HepG2 (cell line): ENCODE results near the gene TMX2. TPM values are rescaled to one million over a fixed set of nuclear protein-coding genes. Genes with fewer than 3 reads are reported as not detected.
A peak's percentile ranks its signal among the peaks of the same experiment; 100 is the strongest.

Experiments used
- ATAC-seq: fragments of 200-7000 bp; cut with Tn5 transposase; 3 replicates; pipeline ENCODE4 v1.9.1; 2020; ENCODE audit warnings: mild to moderate bottlenecking, moderate library complexity
- BruUV-seq: library from RNA; stranded (reverse); fragments of 400-500 nt; replicated peaks from 2 replicates; lab custom pipeline; 2021; lab: Mats Ljungman, UMichigan
- CTCF ChIA-PET: fragments of 300-600 bp; formaldehyde crosslinking; extraction: SDS; loops from one replicate; lab custom pipeline; 2021; ENCODE audit warnings: low total read pairs, inconsistent platforms, low intra/inter-chr PET ratio; lab: Yijun Ruan, JAX
- POLR2A ChIA-PET: fragments of 350-600 bp; sonication (Branson Sonifier 250); formaldehyde crosslinking; loops from one replicate; lab custom pipeline; 2020; ENCODE audit warnings: antibody characterized with exemption, inconsistent platforms; lab: Yijun Ruan, JAX
- DNase-seq: peaks from one replicate; pipeline ENCODE4 v3.0.0-alpha.2; 2015; ENCODE audit warnings: low spot score
- FAIRE-seq: peaks from 3 replicates; lab custom pipeline; 2011; peaks lifted over from hg19 to GRCh38; lab: Jason Lieb, UNC
- H2AFZ ChIP-seq: one replicate; pipeline ENCODE4 v1.6.1; 2011; ENCODE audit warnings: low read length, inconsistent platforms
- H3K27ac ChIP-seq: fragments of 300-600 bp; 3 replicates; pipeline ENCODE4 v1.8.0; 2011; ENCODE audit warnings: mixed run types, mild to moderate bottlenecking, mixed read lengths, low read length, inconsistent platforms; ENCODE audit not compliant: insufficient read depth; ENCODE audit errors: extremely low read length
- H3K27me3 ChIP-seq, 2 experiments: fragments of 200-600 bp in 1 of 2; 2 replicates in 1 of 2; 3 replicates in 1 of 2; pipeline versions ENCODE4 v1.6.0 to v1.8.0; 2011; ENCODE audit warnings: low read length in 2 of 2, mild to moderate bottlenecking in 2 of 2, moderate library complexity in 2 of 2, inconsistent platforms in 1 of 2; ENCODE audit not compliant: insufficient read depth in 2 of 2, control insufficient read depth in 1 of 2
- H3K36me3 ChIP-seq, 2 experiments: fragments of 200-600 bp in 1 of 2; replicated peaks in 1 of 2; 2 replicates in 1 of 2; 3 replicates in 1 of 2; pipeline versions ENCODE4 v1.5.1 to v1.8.0; 2011; ENCODE audit warnings: low read length in 2 of 2, inconsistent platforms in 1 of 2; ENCODE audit not compliant: insufficient read depth in 2 of 2, control insufficient read depth in 1 of 2
- H3K4me1 ChIP-seq: 2 replicates; pipeline ENCODE4 v1.5.1; 2012; ENCODE audit warnings: low read length, inconsistent platforms; ENCODE audit not compliant: insufficient read depth
- H3K4me2 ChIP-seq: 2 replicates; pipeline ENCODE4 v1.6.0; 2011; ENCODE audit warnings: low read depth, low read length, inconsistent platforms
- H3K4me3 ChIP-seq, 3 experiments: fragments of 200-600 bp in 1 of 3; sonication (generic), shearing (Covaris generic) in 1 of 3; replicated peaks in 1 of 3; 2 replicates each; pipeline ENCODE4 v1.5.1; 2011 to 2016; ENCODE audit warnings: low read length in 3 of 3, inconsistent platforms in 2 of 3, low read depth in 2 of 3, mild to moderate bottlenecking in 2 of 3, control low read depth in 1 of 3, mixed read lengths in 1 of 3; ENCODE audit not compliant: insufficient read depth in 1 of 3
- H3K79me2 ChIP-seq: one replicate; pipeline ENCODE4 v1.6.1; 2011; ENCODE audit warnings: low read length, inconsistent platforms; ENCODE audit not compliant: insufficient read depth
- H3K9ac ChIP-seq: 2 replicates; pipeline ENCODE4 v1.6.0; 2011; ENCODE audit warnings: mild to moderate bottlenecking, low read depth, low read length, inconsistent platforms; ENCODE audit not compliant: insufficient read depth
- H3K9me3 ChIP-seq: 2 replicates; pipeline ENCODE4 v1.5.1; 2012; ENCODE audit warnings: mild to moderate bottlenecking, low read length
- H4K20me1 ChIP-seq: 2 replicates; pipeline ENCODE4 v1.6.0; 2011; ENCODE audit warnings: inconsistent platforms, mild to moderate bottlenecking, low read length, moderate library complexity; ENCODE audit not compliant: insufficient read depth
- ATM ChIP-seq: fragments of 450-650 bp; IDR thresholded peaks from 2 replicates; pipeline ENCODE4 v1.7.1; 2017; ENCODE audit warnings: mild to moderate bottlenecking, borderline replicate concordance
- HBP1 ChIP-seq: IDR thresholded peaks from 2 replicates; pipeline ENCODE4 v1.6.1; 2016; ENCODE audit warnings: low read depth, control low read depth
- LCORL ChIP-seq, 2 experiments: fragments of 450-650 bp in 1 of 2; sonication (generic) in 1 of 2; formaldehyde crosslinking in 1 of 2; IDR thresholded peaks; 2 replicates each; pipeline versions ENCODE4 v1.5.0 to v1.6.1; 2017 to 2020; ENCODE audit warnings: antibody characterized with exemption in 1 of 2, missing genetic modification reagents in 1 of 2
- NONO ChIP-seq, 2 experiments: fragments of 450-650 bp in 1 of 2; sonication (generic) in 1 of 2; formaldehyde crosslinking in 1 of 2; IDR thresholded peaks in 1 of 2; conservative IDR thresholded peaks in 1 of 2; 2 replicates each; pipeline versions ENCODE4 v1.6.1 to v1.8.0; 2017 to 2022; ENCODE audit warnings: mild to moderate bottlenecking in 1 of 2, missing genetic modification reagents in 1 of 2, moderate library complexity in 1 of 2
- SIN3A ChIP-seq: IDR thresholded peaks from 2 replicates; pipeline ENCODE4 v1.6.1; 2011; ENCODE audit warnings: low read depth, mild to moderate bottlenecking, control low read depth, low read length, borderline replicate concordance
- ZBTB38 ChIP-seq: sonication (generic); formaldehyde crosslinking; IDR thresholded peaks from 2 replicates; pipeline ENCODE4 v1.5.1; 2020; ENCODE audit warnings: mild to moderate bottlenecking, missing genetic modification reagents
- ZNF263 ChIP-seq: sonication (generic); formaldehyde crosslinking; IDR thresholded peaks from 2 replicates; pipeline ENCODE4 v1.4.0; 2020; ENCODE audit warnings: missing genetic modification reagents
- ZNF839 ChIP-seq: sonication (generic); formaldehyde crosslinking; IDR thresholded peaks from 2 replicates; pipeline ENCODE4 v1.4.0; 2020; ENCODE audit warnings: missing genetic modification reagents, mild to moderate bottlenecking, borderline replicate concordance
- ZSCAN30 ChIP-seq: sonication (generic); formaldehyde crosslinking; IDR thresholded peaks from 2 replicates; pipeline ENCODE4 v1.5.0; 2020; ENCODE audit warnings: mild to moderate bottlenecking, missing genetic modification reagents
- WGBS: methylation state at CpG from one replicate; pipeline ENCODE4 v1.1.6; 2017; ENCODE audit warnings: low lambda C conversion rate; 5-methylcytosine and 5-hydroxymethylcytosine counted together
- in situ Hi-C: cut with HindIII; loops from 2 replicates; pipeline ENCODE4 v1.10.0; 2017; ENCODE audit warnings: low pct_unique_long_range_greater_than_20kb; ENCODE audit not compliant: extremely low pct_ligation_motif_present
- intact Hi-C: fragments of 100-400 bp; cut with micrococcal nuclease; formaldehyde crosslinking; loops from one replicate; pipeline ENCODE4 v1.10.0; 2022; ENCODE audit not compliant: unreplicated experiment
- polyA plus RNA-seq, 8 experiments: library from polyadenylated mRNA; depleted of rRNA in 3 of 8; stranded (reverse) in 7 of 8; unstranded in 1 of 8; fragments of >200 nt; fragmentation: Illumina TruSeq in 4 of 8; extraction: Trizol in 4 of 8; gene quantifications; 2 replicates each; pipeline versions ENCODE4 v1.2.1 to v1.2.3, GENCODE V29; 2011 to 2016; ENCODE audit warnings: low read depth in 4 of 8, missing spikeins in 1 of 8, mixed read lengths in 1 of 8; ENCODE audit not compliant: insufficient read depth in 1 of 8
- total RNA-seq, 5 experiments: library from RNA; depleted of rRNA; stranded (reverse); fragments of >200 nt; fragmentation: Illumina TruSeq; extraction: Trizol; gene quantifications; 2 replicates each; pipeline ENCODE4 v1.2.3, GENCODE V29; 2016; ENCODE audit warnings: low read depth in 1 of 5
- TF ChIP-seq, protein P1 (sequence below): sonication (generic); formaldehyde crosslinking; conservative IDR thresholded peaks from 2 replicates; pipeline ENCODE4 v1.4.0; 2020; ENCODE audit warnings: mild to moderate bottlenecking, missing genetic modification reagents, moderate library complexity
- TF ChIP-seq, protein P2 (sequence below): sonication (generic); formaldehyde crosslinking; IDR thresholded peaks from 2 replicates; pipeline ENCODE4 v1.5.0; 2020; ENCODE audit warnings: mild to moderate bottlenecking, missing genetic modification reagents, moderate library complexity
- TF ChIP-seq, protein P3 (sequence below): sonication (generic); formaldehyde crosslinking; IDR thresholded peaks from 2 replicates; pipeline ENCODE4 v1.4.0; 2020; ENCODE audit warnings: missing genetic modification reagents

Gene TMX2
- total and polyA plus RNA-seq, 2 of the 13 experiments (the other 11 are each of a cell fraction or from before 2014, with no cell fraction given): 84.5 to 129 TPM

DNA sequence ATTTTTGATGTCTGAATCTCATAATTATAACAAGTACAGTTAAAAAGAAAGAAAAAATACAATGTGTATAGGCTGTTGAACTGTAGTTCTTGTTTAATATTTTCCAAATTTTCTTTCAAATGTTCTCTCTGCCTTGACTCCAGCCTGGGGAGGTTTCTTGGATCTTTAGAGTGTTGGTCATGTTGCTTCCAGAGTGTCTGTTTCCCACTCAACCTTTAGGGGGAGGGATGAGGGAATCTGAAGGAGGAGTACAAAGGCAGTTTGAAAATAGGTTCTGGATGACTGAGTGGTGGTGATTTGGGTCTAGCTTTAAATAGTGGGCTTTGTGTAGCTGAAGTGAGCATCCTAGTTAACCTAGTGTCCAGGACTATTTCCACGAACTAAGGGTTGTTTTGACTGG lies 51.2 kb downstream of the TMX2 start:
- H3K36me3 ChIP-seq: peaks cover 0 to 6% of the 10 kb centered on the region in 2 experiments; a peak in 2 of 5 replicates
- FAIRE-seq: no peak
- no TSS peak for BruUV-seq
- POLR2A ChIA-PET: interaction anchor here (0.6 to 10.3 kb wide), 4 partner anchors 13 to 304 kb away, joined by 3 to 215 read pairs (median 44); partner anchors contain the start of gene RTN4RL2
- H3K27me3 ChIP-seq: no peaks in the 10 kb centered on the region; a peak in 1 of 5 replicates
- CTCF ChIA-PET: interaction anchor here (1.6 kb wide), 1 partner anchor 37 kb away, joined by 7 read pairs; no protein-coding TSS in a partner anchor
- DNase-seq: peak; percentile 50
- H3K4me2 ChIP-seq: peak overlapping the region; percentile 87
- no peaks in the 10 kb centered on the region for H3K9me3 ChIP-seq
- H4K20me1 ChIP-seq: peaks cover 41% of the 10 kb centered on the region
- peak overlapping the region; percentile 100 for H3K9ac ChIP-seq
- peak; percentile 55 for ATAC-seq
- peaks cover 71% of the 10 kb centered on the region for H3K79me2 ChIP-seq
- 0% methylated on average over 1 of the region's 1 CpG for WGBS
- in situ Hi-C loops (loop anchor here (5.0 kb wide), 1 partner anchor 39 kb away; no protein-coding TSS in a partner anchor), intact Hi-C loops (loop anchor here (1.0 kb wide), 2 partner anchors 15 to 37 kb away; no protein-coding TSS in a partner anchor)
- H2AFZ ChIP-seq: no peak overlapping the region
- H3K4me3 ChIP-seq: peak overlapping the region; percentile 80 to 97 (median 88)
- peaks cover 48% of the 10 kb centered on the region for H3K4me1 ChIP-seq
- peak overlapping the region; percentile 99 for H3K27ac ChIP-seq
- TF ChIP-seq, protein P1, sequence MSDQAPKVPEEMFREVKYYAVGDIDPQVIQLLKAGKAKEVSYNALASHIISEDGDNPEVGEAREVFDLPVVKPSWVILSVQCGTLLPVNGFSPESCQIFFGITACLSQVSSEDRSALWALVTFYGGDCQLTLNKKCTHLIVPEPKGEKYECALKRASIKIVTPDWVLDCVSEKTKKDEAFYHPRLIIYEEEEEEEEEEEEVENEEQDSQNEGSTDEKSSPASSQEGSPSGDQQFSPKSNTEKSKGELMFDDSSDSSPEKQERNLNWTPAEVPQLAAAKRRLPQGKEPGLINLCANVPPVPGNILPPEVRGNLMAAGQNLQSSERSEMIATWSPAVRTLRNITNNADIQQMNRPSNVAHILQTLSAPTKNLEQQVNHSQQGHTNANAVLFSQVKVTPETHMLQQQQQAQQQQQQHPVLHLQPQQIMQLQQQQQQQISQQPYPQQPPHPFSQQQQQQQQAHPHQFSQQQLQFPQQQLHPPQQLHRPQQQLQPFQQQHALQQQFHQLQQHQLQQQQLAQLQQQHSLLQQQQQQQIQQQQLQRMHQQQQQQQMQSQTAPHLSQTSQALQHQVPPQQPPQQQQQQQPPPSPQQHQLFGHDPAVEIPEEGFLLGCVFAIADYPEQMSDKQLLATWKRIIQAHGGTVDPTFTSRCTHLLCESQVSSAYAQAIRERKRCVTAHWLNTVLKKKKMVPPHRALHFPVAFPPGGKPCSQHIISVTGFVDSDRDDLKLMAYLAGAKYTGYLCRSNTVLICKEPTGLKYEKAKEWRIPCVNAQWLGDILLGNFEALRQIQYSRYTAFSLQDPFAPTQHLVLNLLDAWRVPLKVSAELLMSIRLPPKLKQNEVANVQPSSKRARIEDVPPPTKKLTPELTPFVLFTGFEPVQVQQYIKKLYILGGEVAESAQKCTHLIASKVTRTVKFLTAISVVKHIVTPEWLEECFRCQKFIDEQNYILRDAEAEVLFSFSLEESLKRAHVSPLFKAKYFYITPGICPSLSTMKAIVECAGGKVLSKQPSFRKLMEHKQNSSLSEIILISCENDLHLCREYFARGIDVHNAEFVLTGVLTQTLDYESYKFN (CRISPR knock-in tag): no peak
- no peak for TF ChIP-seq ZBTB38 (CRISPR knock-in tag)
- TF ChIP-seq, protein P2, sequence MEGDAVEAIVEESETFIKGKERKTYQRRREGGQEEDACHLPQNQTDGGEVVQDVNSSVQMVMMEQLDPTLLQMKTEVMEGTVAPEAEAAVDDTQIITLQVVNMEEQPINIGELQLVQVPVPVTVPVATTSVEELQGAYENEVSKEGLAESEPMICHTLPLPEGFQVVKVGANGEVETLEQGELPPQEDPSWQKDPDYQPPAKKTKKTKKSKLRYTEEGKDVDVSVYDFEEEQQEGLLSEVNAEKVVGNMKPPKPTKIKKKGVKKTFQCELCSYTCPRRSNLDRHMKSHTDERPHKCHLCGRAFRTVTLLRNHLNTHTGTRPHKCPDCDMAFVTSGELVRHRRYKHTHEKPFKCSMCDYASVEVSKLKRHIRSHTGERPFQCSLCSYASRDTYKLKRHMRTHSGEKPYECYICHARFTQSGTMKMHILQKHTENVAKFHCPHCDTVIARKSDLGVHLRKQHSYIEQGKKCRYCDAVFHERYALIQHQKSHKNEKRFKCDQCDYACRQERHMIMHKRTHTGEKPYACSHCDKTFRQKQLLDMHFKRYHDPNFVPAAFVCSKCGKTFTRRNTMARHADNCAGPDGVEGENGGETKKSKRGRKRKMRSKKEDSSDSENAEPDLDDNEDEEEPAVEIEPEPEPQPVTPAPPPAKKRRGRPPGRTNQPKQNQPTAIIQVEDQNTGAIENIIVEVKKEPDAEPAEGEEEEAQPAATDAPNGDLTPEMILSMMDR: peak; percentile 28; the same call in 1 of the 2 replicates
- 0 out of 2 replicates have a peak, but pooled peaks have one; percentile 29 for TF ChIP-seq ZNF263 (CRISPR knock-in tag)
- 0 out of 2 replicates have a peak, but pooled peaks have one; percentile 34 for TF ChIP-seq SIN3A
- no peak for TF ChIP-seq ZNF839 (CRISPR knock-in tag)
- no peak for TF ChIP-seq ZSCAN30 (CRISPR knock-in tag)
- TF ChIP-seq NONO (IDR thresholded peaks at IDR 0.05): no peak
- no peak for TF ChIP-seq NONO (CRISPR knock-in tag; conservative IDR thresholded peaks at IDR 0.05)
- no peak for TF ChIP-seq ATM
- no peak for TF ChIP-seq LCORL (IDR thresholded peaks at IDR 0.05)
- TF ChIP-seq LCORL (CRISPR knock-in tag; IDR thresholded peaks at IDR 0.05): 0 out of 2 replicates have a peak, but pooled peaks have one; percentile 14
- TF ChIP-seq, protein P3, sequence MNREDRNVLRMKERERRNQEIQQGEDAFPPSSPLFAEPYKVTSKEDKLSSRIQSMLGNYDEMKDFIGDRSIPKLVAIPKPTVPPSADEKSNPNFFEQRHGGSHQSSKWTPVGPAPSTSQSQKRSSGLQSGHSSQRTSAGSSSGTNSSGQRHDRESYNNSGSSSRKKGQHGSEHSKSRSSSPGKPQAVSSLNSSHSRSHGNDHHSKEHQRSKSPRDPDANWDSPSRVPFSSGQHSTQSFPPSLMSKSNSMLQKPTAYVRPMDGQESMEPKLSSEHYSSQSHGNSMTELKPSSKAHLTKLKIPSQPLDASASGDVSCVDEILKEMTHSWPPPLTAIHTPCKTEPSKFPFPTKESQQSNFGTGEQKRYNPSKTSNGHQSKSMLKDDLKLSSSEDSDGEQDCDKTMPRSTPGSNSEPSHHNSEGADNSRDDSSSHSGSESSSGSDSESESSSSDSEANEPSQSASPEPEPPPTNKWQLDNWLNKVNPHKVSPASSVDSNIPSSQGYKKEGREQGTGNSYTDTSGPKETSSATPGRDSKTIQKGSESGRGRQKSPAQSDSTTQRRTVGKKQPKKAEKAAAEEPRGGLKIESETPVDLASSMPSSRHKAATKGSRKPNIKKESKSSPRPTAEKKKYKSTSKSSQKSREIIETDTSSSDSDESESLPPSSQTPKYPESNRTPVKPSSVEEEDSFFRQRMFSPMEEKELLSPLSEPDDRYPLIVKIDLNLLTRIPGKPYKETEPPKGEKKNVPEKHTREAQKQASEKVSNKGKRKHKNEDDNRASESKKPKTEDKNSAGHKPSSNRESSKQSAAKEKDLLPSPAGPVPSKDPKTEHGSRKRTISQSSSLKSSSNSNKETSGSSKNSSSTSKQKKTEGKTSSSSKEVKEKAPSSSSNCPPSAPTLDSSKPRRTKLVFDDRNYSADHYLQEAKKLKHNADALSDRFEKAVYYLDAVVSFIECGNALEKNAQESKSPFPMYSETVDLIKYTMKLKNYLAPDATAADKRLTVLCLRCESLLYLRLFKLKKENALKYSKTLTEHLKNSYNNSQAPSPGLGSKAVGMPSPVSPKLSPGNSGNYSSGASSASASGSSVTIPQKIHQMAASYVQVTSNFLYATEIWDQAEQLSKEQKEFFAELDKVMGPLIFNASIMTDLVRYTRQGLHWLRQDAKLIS (CRISPR knock-in tag): peak; percentile 66; the same call in 1 of the 2 replicates
- no peak for TF ChIP-seq HBP1 (CRISPR knock-in tag)
